ENCODE measurements around the gene FBN2. TPM values are rescaled to one million over a fixed set of nuclear protein-coding genes. Genes with fewer than 3 reads are reported as not detected.

FBN2 gene
- total RNA-seq (10 to 100 TPM in 7 of 10 donors, 1 to 10 TPM in 3; 2.9 to 28.9 (median 15.4) TPM), polyA plus RNA-seq (10 to 100 TPM in 1 of 2 donors, 1 to 10 TPM in 1; 5.6 to 12.0 TPM)
- long read RNA-seq, donor 1, partial matches to known transcripts: 8 of 10 reads
- long read RNA-seq, donor 1, other reads (novel, unspliced or antisense): 2 of 10 reads
- long read RNA-seq, donor 2, partial matches to known transcripts: 24 of 37 reads
- long read RNA-seq, donor 2, other reads (novel, unspliced or antisense): 10 of 37 reads
- long read RNA-seq, donor 3, partial matches to known transcripts: 7 of 15 reads
- long read RNA-seq, donor 3, other reads (novel, unspliced or antisense): 8 of 15 reads

- Histone ChIP-seq H3K27me3 (peaks cover 0 to 51% (median 39%) of the 10 kb centered on the region in 7 donors), H3K27ac (peak within 1 kb of the TSS in 8 of 10 donors; percentile 49 to 78 (median 66)), H3K36me3 (no peaks in the 10 kb centered on the region), H3K4me3 (peak within 1 kb of the TSS; percentile 29 to 71 (median 64)), H3K4me1 (peaks cover 0 to 23% (median 16%) of the 10 kb centered on the region in 9 donors), H3K9me3 (no peaks in the 10 kb centered on the region)
- intact Hi-C loops (cut with DNase I): loop anchor here in 1 of 10 donors (10.0 kb wide), 1 partner anchor 557 kb away; the partner anchor contains the start of gene ISOC1
- TF ChIP-seq CTCF (IDR thresholded peaks at IDR 0.05): no peak
- no peak for ATAC-seq
- WGBS, 2 donors: 1 to 2% methylated on average over 24 to 26 of the region's 26 CpGs
- no peak for DNase-seq
These were observed at the start of gene FBN2 for GRCh38 chr5:128538000-128538249. FBN2 (minus strand) TSS chr5:128538245; CDS start chr5:128537603, 642 bp downstream.

- TF ChIP-seq CTCF (IDR thresholded peaks at IDR 0.05): no peak
- ATAC-seq (no peak), DNase-seq (no peak)
- 90 to 96% methylated on average over 2 of the region's 2 CpGs for WGBS, 2 donors
- Histone ChIP-seq H3K4me3 (no peak overlapping the region), H3K36me3 (no peaks in the 10 kb centered on the region), H3K4me1 (no peaks in the 10 kb centered on the region), H3K9me3 (peaks cover 0 to 2% (median 0%) of the 10 kb centered on the region in 11 donors), H3K27me3 (no peaks in the 10 kb centered on the region), H3K27ac (no peak overlapping the region)
- intact Hi-C loops (cut with DNase I): no loop called here
These were observed 49.2 kb upstream of the FBN2 start for GRCh38 chr5:128587275-128587674.

- 57% methylated on average over 1 of the region's 1 CpG for WGBS, 2 donors
These were observed 48.8 kb upstream of the FBN2 start for GRCh38 chr5:128586848-128587247.

GRCh38 chr5:128579639-128580038 is 41.6 kb upstream of the FBN2 start:
- intact Hi-C loops (cut with DNase I): no loop called here

More at GRCh38 chr5:128586848-128587247, 48.8 kb upstream of the FBN2 start:
- no peak for TF ChIP-seq CTCF (IDR thresholded peaks at IDR 0.05)
- no peaks in the 10 kb centered on the region for H3K4me1 ChIP-seq
- intact Hi-C loops (cut with DNase I): no loop called here
- no peaks in the 10 kb centered on the region for H3K36me3 ChIP-seq
- ATAC-seq (no peak), DNase-seq (no peak)
- no peaks in the 10 kb centered on the region for H3K27me3 ChIP-seq
- H3K4me3 ChIP-seq: no peak overlapping the region
- no peaks in the 10 kb centered on the region for H3K9me3 ChIP-seq
- no peak overlapping the region for H3K27ac ChIP-seq

More at GRCh38 chr5:128579639-128580038, 41.6 kb upstream of the FBN2 start:
- no peak overlapping the region for H3K27ac ChIP-seq
- no peaks in the 10 kb centered on the region for H3K4me1 ChIP-seq
- no peaks in the 10 kb centered on the region for H3K27me3 ChIP-seq
- no peaks in the 10 kb centered on the region for H3K9me3 ChIP-seq
- no peaks in the 10 kb centered on the region for H3K36me3 ChIP-seq
- ATAC-seq (no peak), DNase-seq (no peak)
- no peak for TF ChIP-seq CTCF (IDR thresholded peaks at IDR 0.05)
- H3K4me3 ChIP-seq: no peak overlapping the region
- WGBS, 2 donors: 82 to 89% methylated on average over 4 of the region's 4 CpGs

All from heart right ventricle (tissue), 16 donors.